Effector memory CD4-positive, alpha-beta T cell (primary cell): ENCODE results near the gene SLAMF6.
"Not testable (repeated sequence)": the region's sequence is repeated elsewhere in the genome, so short reads cannot be mapped to it uniquely, and the experiment has no call there.

Source experiments
- DNase-seq, 3 donors: peaks; one replicate each; pipeline ENCODE4 v3.0.0-alpha.2; 2020
- H3K27ac ChIP-seq: 2 replicates; pipeline ENCODE4 v1.7.0; 2013; ENCODE audit warnings: mild to moderate bottlenecking, low read length, moderate library complexity; ENCODE audit not compliant: insufficient read depth, poor library complexity, severe bottlenecking
- H3K27me3 ChIP-seq: replicated peaks from 2 replicates; pipeline ENCODE4 v1.7.0; 2013; ENCODE audit warnings: mild to moderate bottlenecking, low read length; ENCODE audit not compliant: insufficient read depth, control insufficient read depth, poor library complexity, severe bottlenecking
- H3K36me3 ChIP-seq: 2 replicates; pipeline ENCODE4 v1.7.0; 2013; ENCODE audit warnings: mild to moderate bottlenecking, low read length, moderate library complexity; ENCODE audit not compliant: control insufficient read depth, insufficient read depth
- H3K4me1 ChIP-seq: 2 replicates; pipeline ENCODE4 v1.7.0; 2013; ENCODE audit warnings: low read length, mild to moderate bottlenecking; ENCODE audit not compliant: control insufficient read depth, insufficient read depth, poor library complexity, severe bottlenecking
- H3K4me3 ChIP-seq: 2 replicates; pipeline ENCODE4 v1.7.0; 2013; ENCODE audit warnings: low read length, low read depth, mild to moderate bottlenecking; ENCODE audit not compliant: insufficient read depth, poor library complexity, severe bottlenecking
- H3K9me3 ChIP-seq: 2 replicates; pipeline ENCODE4 v1.7.0; 2013; ENCODE audit warnings: mild to moderate bottlenecking, low read length, moderate library complexity; ENCODE audit not compliant: control insufficient read depth

SLAMF6 gene

DNA sequence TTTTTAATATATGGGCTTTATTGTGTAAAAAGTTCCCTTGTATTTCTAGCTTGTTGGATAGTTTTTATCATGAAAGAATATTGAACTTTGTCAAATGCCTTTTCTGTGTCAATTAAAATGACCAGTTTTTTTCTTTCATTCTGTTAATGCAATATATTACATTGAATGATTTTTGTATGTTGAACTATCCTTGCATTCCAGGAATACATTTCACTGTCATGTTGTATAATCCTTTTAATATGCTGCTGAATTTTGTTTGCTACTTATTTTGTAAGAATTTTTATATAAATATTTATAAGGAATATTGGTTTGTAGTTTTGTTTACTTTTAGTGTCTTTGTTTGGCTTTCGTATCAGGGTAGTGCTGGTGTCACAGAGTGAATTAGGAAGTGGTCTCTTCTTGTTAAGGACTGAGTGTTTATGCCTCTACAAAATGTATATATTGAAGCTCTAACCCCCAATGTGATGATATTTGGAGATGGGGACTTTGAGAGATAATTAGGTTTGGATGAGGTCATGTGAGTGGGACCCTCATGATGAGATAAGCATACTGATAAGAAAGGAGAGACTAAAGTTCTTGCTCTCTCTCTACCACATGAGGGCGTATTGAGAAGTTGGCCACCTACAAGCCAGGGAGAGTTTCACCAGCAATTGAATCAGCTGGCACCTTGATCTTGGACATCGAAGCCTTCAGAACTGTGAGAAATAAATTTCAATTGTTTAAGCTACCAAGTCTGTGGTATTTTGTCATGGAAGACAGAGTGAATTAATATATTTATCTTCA lies 12.0 kb upstream of the SLAMF6 start:
- Histone ChIP-seq H3K36me3 (no peaks in the 10 kb centered on the region), H3K9me3 (peaks cover 6% of the 10 kb centered on the region), H3K27me3 (no peaks in the 10 kb centered on the region), H3K4me3 (no peak overlapping the region), H3K4me1 (peaks cover 15% of the 10 kb centered on the region), H3K27ac (no peak overlapping the region)
- DNase-seq: no peak

DNA sequence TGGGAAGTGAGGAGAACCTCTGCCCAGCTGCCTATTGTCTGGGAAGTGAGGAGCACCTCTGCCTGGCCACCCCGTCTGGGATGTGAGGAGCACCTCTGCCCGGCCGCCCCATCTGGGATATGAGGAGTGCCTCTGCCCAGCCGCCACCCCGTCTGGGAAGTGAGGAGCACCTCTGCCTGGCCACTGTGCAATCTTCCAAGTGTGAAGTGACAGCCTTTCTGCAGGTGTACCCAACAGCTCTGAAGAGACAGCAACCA lies 9.4 kb upstream of the SLAMF6 start:
- not testable (repeated sequence) for H3K9me3 ChIP-seq, H3K4me1 ChIP-seq, H3K27ac ChIP-seq, DNase-seq, H3K4me3 ChIP-seq, H3K36me3 ChIP-seq, H3K27me3 ChIP-seq

GRCh38 chr1:160531809-160532556 lies 8.9 kb upstream of the SLAMF6 start:
- H3K4me3 ChIP-seq, H3K27me3 ChIP-seq, H3K9me3 ChIP-seq, H3K36me3 ChIP-seq, H3K27ac ChIP-seq, H3K4me1 ChIP-seq, DNase-seq: not testable (repeated sequence)

DNA sequence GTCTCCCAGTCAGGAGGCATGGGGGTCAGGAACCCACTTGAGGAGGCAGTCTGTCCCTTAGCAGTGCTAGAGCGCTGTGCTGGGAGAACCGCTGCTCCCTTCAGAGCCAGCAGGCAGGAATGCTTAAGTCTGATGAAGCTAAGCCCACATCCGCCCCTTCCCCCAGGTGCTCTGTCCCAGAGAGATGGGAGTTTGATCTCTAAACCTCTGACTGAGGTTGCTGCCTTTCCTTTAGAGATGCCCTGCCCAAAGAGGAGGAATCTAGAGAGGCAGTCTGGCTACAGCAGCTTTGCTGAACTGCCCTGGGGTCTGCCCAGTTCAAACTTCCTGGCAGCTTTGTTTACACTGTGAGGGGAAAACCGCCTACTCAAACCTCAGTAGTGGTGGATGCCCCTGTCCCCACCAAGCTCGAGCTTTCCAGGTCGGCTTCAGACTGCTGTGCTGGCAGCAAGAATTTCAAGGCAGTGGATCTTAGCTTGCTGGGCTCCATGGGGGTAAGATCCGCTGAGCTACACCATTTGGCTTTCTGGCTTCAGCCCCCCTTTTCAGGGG lies 6.4 kb upstream of the SLAMF6 start:
- H3K9me3 ChIP-seq, H3K27me3 ChIP-seq, DNase-seq, H3K27ac ChIP-seq, H3K36me3 ChIP-seq, H3K4me1 ChIP-seq, H3K4me3 ChIP-seq: not testable (repeated sequence)

- H3K9me3 ChIP-seq, H3K27ac ChIP-seq: not testable (repeated sequence)
Measured at GRCh38 chr1:160523789-160524188, 734 bp upstream of the SLAMF6 start.

GRCh38 chr1:160522136-160522535 lies 919 bp downstream of the SLAMF6 start:
- Histone ChIP-seq H3K4me1 (peaks cover 24% of the 10 kb centered on the region), H3K27ac (peak overlapping the region; percentile 69), H3K9me3 (no peaks in the 10 kb centered on the region), H3K27me3 (no peaks in the 10 kb centered on the region), H3K4me3 (peak overlapping the region; percentile 49), H3K36me3 (no peaks in the 10 kb centered on the region)
- DNase-seq: no peak

More at GRCh38 chr1:160523789-160524188, 734 bp upstream of the SLAMF6 start:
- peaks cover 22% of the 10 kb centered on the region for H3K4me1 ChIP-seq
- H3K27me3 ChIP-seq, H3K36me3 ChIP-seq, DNase-seq, H3K4me3 ChIP-seq: not testable (repeated sequence)

- H3K9me3 ChIP-seq: no peaks in the 10 kb centered on the region
- peak overlapping the region; percentile 49 for H3K4me3 ChIP-seq
- no peak for DNase-seq
- H3K36me3 ChIP-seq: no peaks in the 10 kb centered on the region
- H3K27ac ChIP-seq: peak overlapping the region; percentile 69
- peaks cover 24% of the 10 kb centered on the region for H3K4me1 ChIP-seq
- no peaks in the 10 kb centered on the region for H3K27me3 ChIP-seq
Measured at GRCh38 chr1:160521554-160521953, 1.5 kb downstream of the SLAMF6 start.

DNA sequence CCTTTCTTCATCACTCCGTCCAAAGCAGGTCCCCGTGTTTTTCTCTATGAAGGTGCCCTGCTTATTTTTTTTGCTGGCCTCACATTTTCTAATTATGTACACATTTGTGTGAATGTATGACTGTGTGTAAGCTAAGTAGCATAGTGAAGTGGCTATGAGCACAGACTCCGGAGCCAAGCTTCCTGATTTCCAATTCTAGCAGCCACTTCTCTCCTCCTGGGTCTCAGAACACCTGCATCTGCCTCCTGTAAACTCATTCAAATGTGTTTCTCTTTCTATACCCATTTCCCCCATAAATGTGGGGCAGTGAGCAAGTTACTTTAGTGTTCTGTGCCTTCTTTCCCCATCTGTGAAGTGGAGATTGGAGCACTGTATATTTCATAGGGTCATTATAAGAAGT lies 2.1 kb downstream of the SLAMF6 start:
- Histone ChIP-seq H3K4me3 (peak overlapping the region; percentile 49), H3K36me3 (no peaks in the 10 kb centered on the region), H3K9me3 (no peaks in the 10 kb centered on the region), H3K27me3 (no peaks in the 10 kb centered on the region), H3K27ac (peak overlapping the region; percentile 69), H3K4me1 (peaks cover 24% of the 10 kb centered on the region)
- DNase-seq: no peak

- Histone ChIP-seq H3K9me3 (no peaks in the 10 kb centered on the region), H3K4me1 (peaks cover 27% of the 10 kb centered on the region), H3K27ac (peak overlapping the region; percentile 69), H3K27me3 (no peaks in the 10 kb centered on the region), H3K36me3 (no peaks in the 10 kb centered on the region), H3K4me3 (peak overlapping the region; percentile 49)
- DNase-seq: no peak
Measured at GRCh38 chr1:160520582-160520981, 2.5 kb downstream of the SLAMF6 start.
